K562 (cell line): ENCODE data around the gene GALNT16. TPM values are rescaled to one million over a fixed set of nuclear protein-coding genes. Genes with fewer than 3 reads are reported as not detected.

Experiments
- ATF2 ChIP-seq: sonication (generic); formaldehyde crosslinking; IDR thresholded peaks from 2 replicates; pipeline ENCODE4 v1.8.1; 2022; ENCODE audit warnings: missing genetic modification reagents
- CEBPB ChIP-seq: fragments of 450-650 bp; IDR thresholded peaks from 2 replicates; pipeline ENCODE4 v1.6.1; 2016; ENCODE audit warnings: missing genetic modification characterization, missing compliant biosample characterization
- CLOCK ChIP-seq: fragments of 250-450 bp; sonication (Bioruptor Pico); IDR thresholded peaks from 2 replicates; pipeline ENCODE4 v1.4.0; 2020; ENCODE audit warnings: mild to moderate bottlenecking, moderate library complexity, borderline replicate concordance
- NFYB ChIP-seq: IDR thresholded peaks from 2 replicates; pipeline ENCODE4 v1.6.1; 2011; ENCODE audit warnings: mild to moderate bottlenecking, moderate library complexity; ENCODE audit not compliant: insufficient read length; ENCODE audit errors: extremely low read depth
- NR4A1 ChIP-seq, 2 experiments: fragments of 250-450 bp in 1 of 2; fragments of 450-650 bp in 1 of 2; sonication (Bioruptor Pico) in 1 of 2; IDR thresholded peaks; 2 replicates each; pipeline versions ENCODE4 v1.4.0 to v1.6.1; 2016 to 2020; ENCODE audit warnings: mild to moderate bottlenecking in 2 of 2, missing compliant biosample characterization in 1 of 2, missing genetic modification characterization in 1 of 2, moderate library complexity in 1 of 2
- PCBP1 ChIP-seq: fragments of 200-400 bp; formaldehyde crosslinking; IDR thresholded peaks from 2 replicates; pipeline ENCODE4 v1.6.1; 2018; ENCODE audit warnings: mild to moderate bottlenecking, low read depth, low read length; ENCODE audit not compliant: poor library complexity, severe bottlenecking
- PHTF2 ChIP-seq: fragments of 250-450 bp; sonication (Bioruptor Pico); IDR thresholded peaks from 2 replicates; pipeline ENCODE4 v1.5.0; 2021; ENCODE audit warnings: mild to moderate bottlenecking
- PPARD ChIP-seq: fragments of 250-450 bp; sonication (Bioruptor Pico); IDR thresholded peaks from 2 replicates; pipeline ENCODE4 v1.8.0; 2022; ENCODE audit warnings: inconsistent platforms, mild to moderate bottlenecking, moderate library complexity
- RBM17 ChIP-seq: fragments of 200-400 bp; formaldehyde crosslinking; IDR thresholded peaks from 2 replicates; pipeline ENCODE4 v1.6.1; 2017; ENCODE audit warnings: low read depth, mild to moderate bottlenecking, low read length, borderline replicate concordance
- SIN3B ChIP-seq: fragments of 450-650 bp; IDR thresholded peaks from 2 replicates; pipeline ENCODE4 v1.6.1; 2017; ENCODE audit warnings: low read depth, mild to moderate bottlenecking, moderate library complexity
- SOX6 ChIP-seq: fragments of 450-650 bp; IDR thresholded peaks from 2 replicates; pipeline ENCODE4 v1.6.1; 2014; ENCODE audit warnings: mild to moderate bottlenecking
- ZNF507 ChIP-seq: conservative IDR thresholded peaks from 2 replicates; pipeline ENCODE4 v1.6.1; 2017; ENCODE audit warnings: missing genetic modification characterization, missing compliant biosample characterization
- ZNF668 ChIP-seq: fragments of 250-450 bp; sonication (Bioruptor Pico); IDR thresholded peaks from 2 replicates; pipeline ENCODE4 v1.8.0; 2022; ENCODE audit warnings: mild to moderate bottlenecking, inconsistent platforms
- polyA plus RNA-seq, 8 experiments: library from polyadenylated mRNA; depleted of rRNA in 4 of 8; stranded (reverse) in 5 of 8; unstranded in 3 of 8; fragments of >200 nt; fragmentation: Nextera tagmentation in 2 of 8; fragmentation: Illumina TruSeq in 1 of 8; extraction: Ambion mirVana in 2 of 8; extraction: Trizol in 1 of 8; gene quantifications; 2 replicates each; pipeline versions ENCODE4 v1.2.1 to v1.2.3, GENCODE V29; 2011 to 2014; ENCODE audit warnings: inconsistent platforms in 1 of 8, missing spikeins in 1 of 8
- total RNA-seq, 7 experiments: library from RNA; depleted of rRNA in 6 of 7; stranded (reverse); fragments of >200 nt in 6 of 7; fragmentation: Illumina TruSeq in 2 of 7; extraction: Trizol in 2 of 7; gene quantifications; 2 replicates each; pipeline versions ENCODE4 v1.2.1 to v1.2.3, GENCODE V29; 2011 to 2021; ENCODE audit warnings: low replicate concordance in 1 of 7

Gene GALNT16
- total and polyA plus RNA-seq, 9 of the 15 experiments (the other 6 are each of a cell fraction or from before 2014, with no cell fraction given), result not detected

- TF ChIP-seq ATF2 (CRISPR knock-in tag) (no peak), NR4A1 (CRISPR knock-in tag; IDR thresholded peaks at IDR 0.05) (no peak), NR4A1 (tag; IDR thresholded peaks at IDR 0.05) (no peak), SOX6 (no peak), ZNF507 (tag) (no peak), NFYB (no peak), PPARD (CRISPR knock-in tag) (no peak), PHTF2 (no peak), SIN3B (no peak), CLOCK (CRISPR knock-in tag) (no peak), RBM17 (no peak), PCBP1 (no peak), ZNF668 (no peak), CEBPB (tag) (no peak)
Measured at GRCh38 chr14:69235708-69236107, 24.2 kb upstream of the GALNT16 start (continued).
